HepG2 (cell line): ENCODE data around the gene C14orf93. TPM values are rescaled to one million over a fixed set of nuclear protein-coding genes. Genes with fewer than 3 reads are reported as not detected.

Source experiments
- CSRNP2 ChIP-seq: sonication (generic); formaldehyde crosslinking; conservative IDR thresholded peaks from 2 replicates; pipeline ENCODE4 v1.8.0; 2022; ENCODE audit warnings: low read depth, missing genetic modification reagents
- FOXP1 ChIP-seq, 2 experiments: fragments of 450-650 bp in 1 of 2; IDR thresholded peaks; 2 replicates each; pipeline ENCODE4 v1.6.1; 2017 to 2018; ENCODE audit warnings: antibody characterized with exemption in 1 of 2
- JUN ChIP-seq: sonication (generic); formaldehyde crosslinking; IDR thresholded peaks from 2 replicates; pipeline ENCODE4 v1.4.0; 2020; ENCODE audit warnings: mild to moderate bottlenecking, missing genetic modification reagents
- KLF16 ChIP-seq, 2 experiments: sonication (generic) in 1 of 2; formaldehyde crosslinking in 1 of 2; IDR thresholded peaks; 2 replicates each; pipeline versions ENCODE4 v1.6.1 to v1.8.0; 2016 to 2023; ENCODE audit warnings: missing genetic modification reagents in 2 of 2, missing compliant biosample characterization in 1 of 2
- MTF1 ChIP-seq: sonication (generic); formaldehyde crosslinking; IDR thresholded peaks from 2 replicates; pipeline ENCODE4 v1.5.0; 2020; ENCODE audit warnings: missing genetic modification reagents
- NFE2L1 ChIP-seq: sonication (generic); formaldehyde crosslinking; IDR thresholded peaks from 2 replicates; pipeline ENCODE4 v1.4.0; 2020; ENCODE audit warnings: missing genetic modification reagents, mild to moderate bottlenecking, borderline replicate concordance
- NFE2L2 ChIP-seq: fragments of 150-350 bp; IDR thresholded peaks from 2 replicates; pipeline ENCODE4 v1.6.1; 2014; ENCODE audit warnings: low read length
- PBX2 ChIP-seq: IDR thresholded peaks from 2 replicates; pipeline ENCODE4 v1.6.1; 2016; ENCODE audit warnings: control low read depth
- PCBP1 ChIP-seq: fragments of 200-400 bp; formaldehyde crosslinking; IDR thresholded peaks from 2 replicates; pipeline ENCODE4 v1.6.1; 2017; ENCODE audit warnings: mild to moderate bottlenecking, low read depth, low read length, borderline replicate concordance
- TOE1 ChIP-seq: sonication (generic); formaldehyde crosslinking; IDR thresholded peaks from 2 replicates; pipeline ENCODE4 v1.4.0; 2020; ENCODE audit warnings: mild to moderate bottlenecking, missing genetic modification reagents
- XBP1 ChIP-seq: sonication (generic); formaldehyde crosslinking; IDR thresholded peaks from 2 replicates; pipeline ENCODE4 v1.5.0; 2020; ENCODE audit warnings: missing genetic modification reagents
- ZBTB39 ChIP-seq: sonication (generic); formaldehyde crosslinking; IDR thresholded peaks from 2 replicates; pipeline ENCODE4 v1.5.0; 2020; ENCODE audit warnings: missing genetic modification reagents
- ZMAT5 ChIP-seq: sonication (generic); formaldehyde crosslinking; IDR thresholded peaks from 2 replicates; pipeline ENCODE4 v1.5.0; 2020; ENCODE audit warnings: mild to moderate bottlenecking, low read depth, missing genetic modification reagents, borderline replicate concordance
- ZNF205 ChIP-seq: IDR thresholded peaks from 2 replicates; pipeline ENCODE4 v1.6.1; 2018; ENCODE audit warnings: missing biosample characterization, missing genetic modification reagents
- ZNF264 ChIP-seq: sonication (generic); formaldehyde crosslinking; IDR thresholded peaks from 2 replicates; pipeline ENCODE4 v1.4.0; 2020; ENCODE audit warnings: missing genetic modification reagents
- ZNF350 ChIP-seq: sonication (generic); formaldehyde crosslinking; IDR thresholded peaks from 2 replicates; pipeline ENCODE4 v1.4.0; 2020; ENCODE audit warnings: mild to moderate bottlenecking, low read depth, missing genetic modification reagents, borderline replicate concordance
- ZNF441 ChIP-seq: sonication (generic); formaldehyde crosslinking; IDR thresholded peaks from 2 replicates; pipeline ENCODE4 v1.7.0; 2021; ENCODE audit warnings: missing genetic modification reagents, borderline replicate concordance
- ZNF616 ChIP-seq: sonication (generic); formaldehyde crosslinking; IDR thresholded peaks from 2 replicates; pipeline ENCODE4 v1.5.0; 2020; ENCODE audit warnings: low read depth, mild to moderate bottlenecking, missing genetic modification reagents
- ZNF703 ChIP-seq: sonication (generic); formaldehyde crosslinking; IDR thresholded peaks from 2 replicates; pipeline ENCODE4 v1.5.1; 2020; ENCODE audit warnings: missing genetic modification reagents, mild to moderate bottlenecking, moderate library complexity, borderline replicate concordance
- ZNF704 ChIP-seq: sonication (generic); formaldehyde crosslinking; IDR thresholded peaks from 2 replicates; pipeline ENCODE4 v1.8.1; 2023; ENCODE audit warnings: mild to moderate bottlenecking, inconsistent platforms, moderate library complexity, missing genetic modification reagents, borderline replicate concordance
- ZNF777 ChIP-seq: sonication (generic); formaldehyde crosslinking; IDR thresholded peaks from 2 replicates; pipeline ENCODE4 v1.4.0; 2020; ENCODE audit warnings: missing genetic modification reagents
- ZSCAN30 ChIP-seq: sonication (generic); formaldehyde crosslinking; IDR thresholded peaks from 2 replicates; pipeline ENCODE4 v1.5.0; 2020; ENCODE audit warnings: mild to moderate bottlenecking, missing genetic modification reagents
- polyA plus RNA-seq, 8 experiments: library from polyadenylated mRNA; depleted of rRNA in 3 of 8; stranded (reverse) in 7 of 8; unstranded in 1 of 8; fragments of >200 nt; fragmentation: Illumina TruSeq in 4 of 8; extraction: Trizol in 4 of 8; gene quantifications; 2 replicates each; pipeline versions ENCODE4 v1.2.1 to v1.2.3, GENCODE V29; 2011 to 2016; ENCODE audit warnings: low read depth in 4 of 8, missing spikeins in 1 of 8, mixed read lengths in 1 of 8; ENCODE audit not compliant: insufficient read depth in 1 of 8
- total RNA-seq, 5 experiments: library from RNA; depleted of rRNA; stranded (reverse); fragments of >200 nt; fragmentation: Illumina TruSeq; extraction: Trizol; gene quantifications; 2 replicates each; pipeline ENCODE4 v1.2.3, GENCODE V29; 2016; ENCODE audit warnings: low read depth in 1 of 5

C14orf93 gene
- total and polyA plus RNA-seq, 2 of the 13 experiments (the other 11 are each of a cell fraction or from before 2014, with no cell fraction given): 11.4 to 22.5 TPM

GRCh38 chr14:22976620-22977433 lies 33.1 kb downstream of the C14orf93 start (continued):
- TF ChIP-seq ZBTB39 (CRISPR knock-in tag) (no peak), NFE2L1 (CRISPR knock-in tag) (no peak), KLF16 (CRISPR knock-in tag; IDR thresholded peaks at IDR 0.05) (peak in 1 of 2 experiments; percentile 99; a peak in 2 of 4 replicates), ZNF704 (CRISPR knock-in tag) (no peak), PCBP1 (no peak), ZNF264 (no peak), ZNF703 (CRISPR knock-in tag) (no peak), ZMAT5 (CRISPR knock-in tag) (no peak), TOE1 (CRISPR knock-in tag) (peak; percentile 81; the same call in 1 of the 2 replicates), ZNF777 (CRISPR knock-in tag) (no peak), ZNF350 (CRISPR knock-in tag) (peak; percentile 73; the same call in 1 of the 2 replicates), JUN (CRISPR knock-in tag) (peak; percentile 95), PBX2 (no peak), ZNF441 (CRISPR knock-in tag) (no peak), FOXP1 (IDR thresholded peaks at IDR 0.05) (no peak), FOXP1 (CRISPR knock-in tag; IDR thresholded peaks at IDR 0.05) (peak; percentile 83), CSRNP2 (CRISPR knock-in tag) (no peak), ZSCAN30 (no peak), MTF1 (CRISPR knock-in tag) (no peak), ZNF616 (CRISPR knock-in tag) (peak; percentile 56; the same call in 1 of the 2 replicates), XBP1 (CRISPR knock-in tag) (no peak), ZNF205 (peak; percentile 83; the same call in 1 of the 2 replicates), NFE2L2 (peak; percentile 7; the same call in 1 of the 2 replicates)
